IMR-90 (cell line): ENCODE results near the gene DUS2. TPM values are rescaled to one million over a fixed set of nuclear protein-coding genes. Genes with fewer than 3 reads are reported as not detected.

Source experiments
- ATAC-seq: fragments of 200-7000 bp; cut with Tn5 transposase; 2 replicates; pipeline ENCODE4 v1.9.1; 2020; ENCODE audit warnings: low read depth, mild to moderate bottlenecking, moderate library complexity
- BruUV-seq: library from RNA; stranded (reverse); fragments of 400-500 nt; replicated peaks from 2 replicates; lab custom pipeline; 2021; lab: Mats Ljungman, UMichigan
- CTCF ChIA-PET: fragments of 300-600 bp; formaldehyde crosslinking; extraction: SDS; loops from one replicate; lab custom pipeline; 2021; ENCODE audit warnings: antibody characterized with exemption; lab: Yijun Ruan, JAX
- POLR2A ChIA-PET: fragments of 300-600 bp; sonication (Branson Sonifier 250); formaldehyde crosslinking; loops from one replicate; lab custom pipeline; 2022; ENCODE audit warnings: antibody characterized with exemption; ENCODE audit not compliant: unreplicated experiment; lab: Charles Lee
- DNase-seq: peaks from one replicate; pipeline ENCODE4 v3.0.0; 2013
- H2AFZ ChIP-seq: replicated peaks from 2 replicates; pipeline ENCODE3; 2013; ENCODE audit warnings: low read length, mild to moderate bottlenecking; ENCODE audit not compliant: poor library complexity
- H2AK5ac ChIP-seq: 2 replicates; pipeline ENCODE4 v1.6.1; 2013; ENCODE audit warnings: low read depth, low read length, inconsistent platforms
- H2AK9ac ChIP-seq: replicated peaks from 2 replicates; pipeline ENCODE3; 2013; ENCODE audit warnings: mild to moderate bottlenecking, low read depth, low read length, moderate library complexity; ENCODE audit not compliant: poor library complexity
- H2BK120ac ChIP-seq: 2 replicates; pipeline ENCODE4 v1.6.1; 2013; ENCODE audit warnings: low read depth, low read length, inconsistent platforms
- H2BK15ac ChIP-seq: 3 replicates; pipeline ENCODE4 v1.6.1; 2013; ENCODE audit warnings: low read depth, low read length, inconsistent platforms
- H2BK20ac ChIP-seq: 2 replicates; pipeline ENCODE4 v1.6.1; 2013; ENCODE audit warnings: low read depth, mild to moderate bottlenecking, inconsistent platforms, low read length, moderate library complexity
- H2BK5ac ChIP-seq: 2 replicates; pipeline ENCODE4 v1.6.1; 2013; ENCODE audit warnings: mild to moderate bottlenecking, low read depth, low read length, inconsistent platforms; ENCODE audit not compliant: poor library complexity, severe bottlenecking
- H3K14ac ChIP-seq: replicated peaks from 2 replicates; pipeline ENCODE4 v1.6.1; 2013; ENCODE audit warnings: low read depth, low read length, inconsistent platforms
- H3K18ac ChIP-seq: 2 replicates; pipeline ENCODE4 v1.6.1; 2013; ENCODE audit warnings: low read depth, low read length, control low read depth
- H3K23ac ChIP-seq: 2 replicates; pipeline ENCODE4 v1.6.1; 2013; ENCODE audit warnings: low read depth, low read length, inconsistent platforms
- H3K27ac ChIP-seq: 2 replicates; pipeline ENCODE4 v1.5.1; 2013; ENCODE audit warnings: mild to moderate bottlenecking, control low read depth, low read length; ENCODE audit not compliant: insufficient read depth
- H3K27me3 ChIP-seq: 2 replicates; pipeline ENCODE4 v1.6.1; 2013; ENCODE audit warnings: low read length; ENCODE audit not compliant: control insufficient read depth, insufficient read depth
- H3K36me3 ChIP-seq: 2 replicates; pipeline ENCODE4 v1.6.1; 2013; ENCODE audit warnings: low read length, mixed read lengths; ENCODE audit not compliant: control insufficient read depth, insufficient read depth
- H3K4ac ChIP-seq: 2 replicates; pipeline ENCODE4 v1.6.1; 2013; ENCODE audit warnings: low read depth, low read length, inconsistent platforms
- H3K4me1 ChIP-seq: 2 replicates; pipeline ENCODE4 v1.6.1; 2013; ENCODE audit warnings: low read length, mixed read lengths; ENCODE audit not compliant: control insufficient read depth, insufficient read depth
- H3K4me2 ChIP-seq: 2 replicates; pipeline ENCODE4 v1.6.1; 2013; ENCODE audit warnings: low read depth, mild to moderate bottlenecking, control low read depth, low read length, moderate library complexity
- H3K4me3 ChIP-seq: 2 replicates; pipeline ENCODE4 v1.5.1; 2013; ENCODE audit warnings: low read depth, mild to moderate bottlenecking, control low read depth, low read length, moderate library complexity; ENCODE audit not compliant: insufficient read depth
- H3K56ac ChIP-seq: 2 replicates; pipeline ENCODE4 v1.6.1; 2013; ENCODE audit warnings: low read length, inconsistent platforms; ENCODE audit not compliant: insufficient read depth; ENCODE audit errors: extremely low read depth
- H3K79me1 ChIP-seq, 2 experiments: 2 replicates each; pipeline ENCODE4 v1.6.1; 2013; ENCODE audit warnings: low read length in 2 of 2, inconsistent platforms in 1 of 2, low read depth in 1 of 2
- H3K9ac ChIP-seq: 2 replicates; pipeline ENCODE4 v1.6.1; 2013; ENCODE audit warnings: low read depth, low read length, control low read depth
- H3K9me1 ChIP-seq: 2 replicates; pipeline ENCODE4 v1.6.1; 2013; ENCODE audit warnings: low read length, inconsistent platforms; ENCODE audit not compliant: insufficient read depth
- H3K9me3 ChIP-seq: 2 replicates; pipeline ENCODE4 v1.6.1; 2013; ENCODE audit warnings: low read length; ENCODE audit not compliant: control insufficient read depth, insufficient read depth
- H4K20me1 ChIP-seq: 2 replicates; pipeline ENCODE4 v1.6.1; 2013; ENCODE audit warnings: low read length, inconsistent platforms; ENCODE audit not compliant: insufficient read depth
- H4K5ac ChIP-seq: 2 replicates; pipeline ENCODE4 v1.6.1; 2013; ENCODE audit warnings: mild to moderate bottlenecking, low read depth, low read length, control low read depth
- H4K8ac ChIP-seq, 2 experiments: 2 replicates each; pipeline ENCODE4 v1.6.1; 2013; ENCODE audit warnings: low read depth in 2 of 2, low read length in 2 of 2, control low read depth in 1 of 2, inconsistent platforms in 1 of 2
- H4K91ac ChIP-seq: 2 replicates; pipeline ENCODE4 v1.6.1; 2013; ENCODE audit warnings: low read depth, low read length, inconsistent platforms; ENCODE audit not compliant: insufficient read depth
- BHLHE40 ChIP-seq: fragments of 150-350 bp; IDR thresholded peaks from 2 replicates; pipeline ENCODE4 v1.6.1; 2016; ENCODE audit warnings: mild to moderate bottlenecking, low read depth, low read length
- CEBPB ChIP-seq: IDR thresholded peaks from 2 replicates; pipeline ENCODE4 v1.6.1; 2012; ENCODE audit warnings: low read depth, low read length, improper control_type of control experiment
- CHD1 ChIP-seq: IDR thresholded peaks from 2 replicates; pipeline ENCODE4 v1.6.1; 2012; ENCODE audit warnings: low read depth, low read length, improper control_type of control experiment
- FOS ChIP-seq: fragments of 150-350 bp; IDR thresholded peaks from 2 replicates; pipeline ENCODE4 v1.6.1; 2016; ENCODE audit warnings: low read depth, low read length
- MAFK ChIP-seq: IDR thresholded peaks from 2 replicates; pipeline ENCODE4 v1.6.1; 2012; ENCODE audit warnings: low read depth, low read length, improper control_type of control experiment
- MAZ ChIP-seq: IDR thresholded peaks from 2 replicates; pipeline ENCODE4 v1.6.1; 2012; ENCODE audit warnings: low read depth, mild to moderate bottlenecking, low read length, improper control_type of control experiment, moderate library complexity, borderline replicate concordance
- MXI1 ChIP-seq: IDR thresholded peaks from 2 replicates; pipeline ENCODE4 v1.6.1; 2012; ENCODE audit warnings: low read depth, mild to moderate bottlenecking, low read length, moderate library complexity, borderline replicate concordance
- NFE2L2 ChIP-seq: fragments of 150-350 bp; IDR thresholded peaks from 2 replicates; pipeline ENCODE4 v1.6.1; 2016; ENCODE audit warnings: low read depth, mild to moderate bottlenecking, low read length
- POLR2A ChIP-seq: IDR thresholded peaks from 2 replicates; pipeline ENCODE4 v1.6.1; 2012; ENCODE audit warnings: mild to moderate bottlenecking, low read depth, low read length
- RAD21 ChIP-seq: IDR thresholded peaks from 2 replicates; pipeline ENCODE4 v1.6.1; 2012; ENCODE audit warnings: low read length, improper control_type of control experiment
- RCOR1 ChIP-seq: IDR thresholded peaks from 2 replicates; pipeline ENCODE4 v1.6.1; 2012; ENCODE audit warnings: mild to moderate bottlenecking, low read length, improper control_type of control experiment; ENCODE audit not compliant: insufficient replicate concordance
- RFX5 ChIP-seq: IDR thresholded peaks from 2 replicates; pipeline ENCODE4 v1.8.0; 2012; ENCODE audit warnings: low read depth, mild to moderate bottlenecking, low read length, moderate library complexity
- SMC3 ChIP-seq: fragments of 150-350 bp; IDR thresholded peaks from 2 replicates; pipeline ENCODE4 v1.6.1; 2016; ENCODE audit warnings: low read depth, mild to moderate bottlenecking, antibody characterized with exemption, low read length, moderate library complexity
- WGBS, 2 experiments: methylation state at CpG; one replicate each; pipeline versions ENCODE4 v1.1.5 to v1.1.7; 2013; ENCODE audit warnings: missing lambda C conversion rate in 2 of 2; ENCODE audit not compliant: insufficient read length in 1 of 2; ENCODE audit errors: extremely low coverage in 2 of 2; 5-methylcytosine and 5-hydroxymethylcytosine counted together
- dilution Hi-C: fragments of 300-500 bp; cut with HindIII; formaldehyde crosslinking; loops from one replicate; pipeline ENCODE4 v1.14.3; 2018; ENCODE audit warnings: low sequenced_read_pairs; ENCODE audit not compliant: unreplicated experiment
- in situ Hi-C: fragments of 300-500 bp; cut with MboI; formaldehyde crosslinking; loops from 3 replicates; pipeline ENCODE4 v1.14.3; 2019; ENCODE audit warnings: low sequenced_read_pairs, inconsistent platforms, mixed read lengths
- intact Hi-C: fragments of 100-400 bp; cut with micrococcal nuclease; formaldehyde crosslinking; loops from 2 replicates; pipeline ENCODE4 v1.10.0; 2022
- polyA plus RNA-seq, 3 experiments: library from polyadenylated mRNA; depleted of rRNA; stranded (reverse); fragments of >200 nt; gene quantifications; 2 replicates each; pipeline ENCODE4 v1.2.3, GENCODE V29; 2012; ENCODE audit warnings: low replicate concordance in 1 of 3
- total RNA-seq: library from RNA; depleted of rRNA; stranded (reverse); fragments of >200 nt; gene quantifications from 2 replicates; pipeline ENCODE4 v1.2.3, GENCODE V29; 2012
- TF ChIP-seq, protein P1 (sequence below): fragments of 150-350 bp; IDR thresholded peaks from 2 replicates; pipeline ENCODE4 v1.6.1; 2016; ENCODE audit warnings: low read depth, mild to moderate bottlenecking, low read length, moderate library complexity, borderline replicate concordance
- TF ChIP-seq, protein P2 (sequence below): fragments of 150-350 bp; IDR thresholded peaks from 2 replicates; pipeline ENCODE4 v1.6.1; 2017; ENCODE audit warnings: mild to moderate bottlenecking, antibody characterized with exemption, low read length, low read depth
- TF ChIP-seq, protein P3 (sequence below): conservative IDR thresholded peaks from 2 replicates; pipeline ENCODE4 v1.5.1; 2012; ENCODE audit warnings: mild to moderate bottlenecking, low read depth, low read length, improper control_type of control experiment

Gene DUS2
- total and polyA plus RNA-seq, 2 of the 4 experiments (the other 2 are of a cell fraction), result 15.8 to 30.5 TPM

DNA sequence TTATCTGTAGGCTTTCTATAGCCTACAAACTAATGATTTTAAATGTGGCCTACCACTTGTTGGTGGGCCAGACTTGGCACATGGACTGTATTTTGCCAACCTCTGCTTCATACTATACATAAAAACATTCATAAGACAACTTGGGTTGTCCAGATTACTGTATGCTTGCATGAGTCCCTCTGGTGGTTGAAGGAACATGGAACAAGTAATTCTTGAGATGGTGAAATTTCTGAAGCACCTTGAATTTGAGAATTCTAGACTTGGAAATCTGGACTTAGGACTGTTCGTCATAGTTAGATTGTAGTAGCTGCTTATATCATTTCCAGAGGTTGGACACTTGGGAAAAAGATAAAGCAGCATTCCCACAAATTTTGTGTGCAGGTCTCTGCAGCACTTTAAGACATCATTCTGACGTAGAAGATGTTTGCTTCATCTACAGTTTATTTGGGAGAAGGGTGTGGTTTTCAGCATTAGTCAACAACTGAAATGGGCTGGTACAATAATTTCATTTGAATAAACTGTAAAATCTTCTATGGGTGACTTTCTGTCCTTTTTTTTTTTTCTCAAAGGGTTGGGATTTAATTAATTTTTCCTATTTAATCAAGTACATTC is 93.3 kb downstream of the DUS2 start:
- WGBS, 2 experiments, result 80% methylated on average over 1 of the region's 2 CpGs; no CpG with 5 or more reads in 1 of the 2 experiments
- dilution Hi-C loops, result no loop called here
- no peak overlapping the region for H2AK5ac ChIP-seq
- peaks cover 29 to 69% of the 10 kb centered on the region in 2 experiments for H3K79me1 ChIP-seq
- peaks cover 5% of the 10 kb centered on the region; the same call in 1 of the 2 replicates for H3K9me1 ChIP-seq
- ATAC-seq (peak; percentile 59; the same call in 1 of the 2 replicates), DNase-seq (peak; percentile 51)
- no peak overlapping the region for H3K4ac ChIP-seq
- no TSS peak for BruUV-seq
- no peak overlapping the region for H3K14ac ChIP-seq
- no peak overlapping the region for H3K9ac ChIP-seq
- no peak overlapping the region for H4K8ac ChIP-seq
- H3K4me3 ChIP-seq, result no peak overlapping the region
- no peak overlapping the region for H3K23ac ChIP-seq
- H2AK9ac ChIP-seq, result no peak overlapping the region
- H3K56ac ChIP-seq, result no peak overlapping the region
- TF ChIP-seq MAFK (no peak), NFE2L2 (no peak), RCOR1 (no peak), POLR2A (no peak), MAZ (no peak), FOS (no peak), SMC3 (peak; percentile 41; the same call in 1 of the 2 replicates), RFX5 (no peak), CHD1 (no peak), RAD21 (peak; percentile 41), BHLHE40 (no peak), CEBPB (no peak), MXI1 (no peak)
- TF ChIP-seq, protein P1, sequence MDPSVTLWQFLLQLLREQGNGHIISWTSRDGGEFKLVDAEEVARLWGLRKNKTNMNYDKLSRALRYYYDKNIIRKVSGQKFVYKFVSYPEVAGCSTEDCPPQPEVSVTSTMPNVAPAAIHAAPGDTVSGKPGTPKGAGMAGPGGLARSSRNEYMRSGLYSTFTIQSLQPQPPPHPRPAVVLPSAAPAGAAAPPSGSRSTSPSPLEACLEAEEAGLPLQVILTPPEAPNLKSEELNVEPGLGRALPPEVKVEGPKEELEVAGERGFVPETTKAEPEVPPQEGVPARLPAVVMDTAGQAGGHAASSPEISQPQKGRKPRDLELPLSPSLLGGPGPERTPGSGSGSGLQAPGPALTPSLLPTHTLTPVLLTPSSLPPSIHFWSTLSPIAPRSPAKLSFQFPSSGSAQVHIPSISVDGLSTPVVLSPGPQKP, result no peak
- TF ChIP-seq, protein P2, sequence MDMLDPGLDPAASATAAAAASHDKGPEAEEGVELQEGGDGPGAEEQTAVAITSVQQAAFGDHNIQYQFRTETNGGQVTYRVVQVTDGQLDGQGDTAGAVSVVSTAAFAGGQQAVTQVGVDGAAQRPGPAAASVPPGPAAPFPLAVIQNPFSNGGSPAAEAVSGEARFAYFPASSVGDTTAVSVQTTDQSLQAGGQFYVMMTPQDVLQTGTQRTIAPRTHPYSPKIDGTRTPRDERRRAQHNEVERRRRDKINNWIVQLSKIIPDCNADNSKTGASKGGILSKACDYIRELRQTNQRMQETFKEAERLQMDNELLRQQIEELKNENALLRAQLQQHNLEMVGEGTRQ, result no peak
- TF ChIP-seq, protein P3, sequence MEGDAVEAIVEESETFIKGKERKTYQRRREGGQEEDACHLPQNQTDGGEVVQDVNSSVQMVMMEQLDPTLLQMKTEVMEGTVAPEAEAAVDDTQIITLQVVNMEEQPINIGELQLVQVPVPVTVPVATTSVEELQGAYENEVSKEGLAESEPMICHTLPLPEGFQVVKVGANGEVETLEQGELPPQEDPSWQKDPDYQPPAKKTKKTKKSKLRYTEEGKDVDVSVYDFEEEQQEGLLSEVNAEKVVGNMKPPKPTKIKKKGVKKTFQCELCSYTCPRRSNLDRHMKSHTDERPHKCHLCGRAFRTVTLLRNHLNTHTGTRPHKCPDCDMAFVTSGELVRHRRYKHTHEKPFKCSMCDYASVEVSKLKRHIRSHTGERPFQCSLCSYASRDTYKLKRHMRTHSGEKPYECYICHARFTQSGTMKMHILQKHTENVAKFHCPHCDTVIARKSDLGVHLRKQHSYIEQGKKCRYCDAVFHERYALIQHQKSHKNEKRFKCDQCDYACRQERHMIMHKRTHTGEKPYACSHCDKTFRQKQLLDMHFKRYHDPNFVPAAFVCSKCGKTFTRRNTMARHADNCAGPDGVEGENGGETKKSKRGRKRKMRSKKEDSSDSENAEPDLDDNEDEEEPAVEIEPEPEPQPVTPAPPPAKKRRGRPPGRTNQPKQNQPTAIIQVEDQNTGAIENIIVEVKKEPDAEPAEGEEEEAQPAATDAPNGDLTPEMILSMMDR, result peak; percentile 46
- CTCF ChIA-PET, result no interaction called here
- no peak overlapping the region for H3K18ac ChIP-seq
- H4K20me1 ChIP-seq, result peaks cover 17% of the 10 kb centered on the region
- no peaks in the 10 kb centered on the region for H3K9me3 ChIP-seq
- no peaks in the 10 kb centered on the region for H3K4me1 ChIP-seq
- no peak overlapping the region for H3K4me2 ChIP-seq
- no peak overlapping the region for H4K91ac ChIP-seq
- in situ Hi-C loops, result no loop called here
- H3K36me3 ChIP-seq, result no peaks in the 10 kb centered on the region
- H2BK20ac ChIP-seq, result no peak overlapping the region
- H2BK120ac ChIP-seq, result no peak overlapping the region
- POLR2A ChIA-PET, result no interaction called here
- H3K27me3 ChIP-seq, result no peaks in the 10 kb centered on the region
- no peak overlapping the region for H2BK15ac ChIP-seq
- no peak overlapping the region for H2BK5ac ChIP-seq
- H2AFZ ChIP-seq, result no peak overlapping the region
- intact Hi-C loops, result loop anchor here (2.0 kb wide), 1 partner anchor 30 kb away; no protein-coding TSS in a partner anchor
- H3K27ac ChIP-seq, result no peak overlapping the region
- H4K5ac ChIP-seq, result no peak overlapping the region
